GM12874 (cell line): ENCODE measurements around the gene LSAMP.

ENCODE experiments used
- CTCF ChIP-seq: IDR thresholded peaks from 2 replicates; pipeline ENCODE4 v1.5.1; 2011; ENCODE audit warnings: low read depth, mild to moderate bottlenecking, control low read depth, low read length, moderate library complexity; ENCODE audit not compliant: insufficient read depth

LSAMP gene

GRCh38 chr3:116190095-116190494 is 255.2 kb downstream of the LSAMP start:
- no peak for TF ChIP-seq CTCF

- no peak for TF ChIP-seq CTCF
Measured at GRCh38 chr3:116188231-116188785, 257.0 kb downstream of the LSAMP start.

GRCh38 chr3:116186049-116186448 is 259.2 kb downstream of the LSAMP start:
- no peak for TF ChIP-seq CTCF

GRCh38 chr3:116181159-116181558 is 264.1 kb downstream of the LSAMP start:
- no peak for TF ChIP-seq CTCF

GRCh38 chr3:116179091-116179490 is 266.2 kb downstream of the LSAMP start:
- no peak for TF ChIP-seq CTCF

- TF ChIP-seq CTCF, result no peak
Measured at GRCh38 chr3:116176974-116177555, 268.2 kb downstream of the LSAMP start.

GRCh38 chr3:116166121-116166520 is 279.2 kb downstream of the LSAMP start:
- no peak for TF ChIP-seq CTCF
